ENCODE results near the gene PRKCE.

The PRKCE gene

DNA sequence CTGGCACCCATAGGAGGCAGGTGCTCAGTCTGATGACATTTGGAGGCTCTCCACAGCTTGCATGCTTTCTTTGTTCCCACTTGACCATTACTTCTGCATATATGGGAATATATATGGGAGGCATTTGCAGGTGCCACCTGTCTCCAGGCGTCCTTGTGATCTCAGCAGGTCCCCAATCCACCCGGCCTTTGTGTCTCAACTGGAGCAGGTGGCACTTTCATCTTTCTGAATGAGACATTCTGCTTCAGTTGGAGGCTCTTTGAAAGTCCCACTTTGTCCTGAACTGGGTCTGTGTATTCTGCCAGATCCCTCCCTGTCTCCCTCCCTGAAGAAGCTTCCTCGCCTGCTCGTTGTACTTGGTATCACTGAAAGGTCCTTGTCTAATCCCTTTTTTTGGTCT lies 327.6 kb downstream of the PRKCE start:
- no peak for DNase-seq

DNA sequence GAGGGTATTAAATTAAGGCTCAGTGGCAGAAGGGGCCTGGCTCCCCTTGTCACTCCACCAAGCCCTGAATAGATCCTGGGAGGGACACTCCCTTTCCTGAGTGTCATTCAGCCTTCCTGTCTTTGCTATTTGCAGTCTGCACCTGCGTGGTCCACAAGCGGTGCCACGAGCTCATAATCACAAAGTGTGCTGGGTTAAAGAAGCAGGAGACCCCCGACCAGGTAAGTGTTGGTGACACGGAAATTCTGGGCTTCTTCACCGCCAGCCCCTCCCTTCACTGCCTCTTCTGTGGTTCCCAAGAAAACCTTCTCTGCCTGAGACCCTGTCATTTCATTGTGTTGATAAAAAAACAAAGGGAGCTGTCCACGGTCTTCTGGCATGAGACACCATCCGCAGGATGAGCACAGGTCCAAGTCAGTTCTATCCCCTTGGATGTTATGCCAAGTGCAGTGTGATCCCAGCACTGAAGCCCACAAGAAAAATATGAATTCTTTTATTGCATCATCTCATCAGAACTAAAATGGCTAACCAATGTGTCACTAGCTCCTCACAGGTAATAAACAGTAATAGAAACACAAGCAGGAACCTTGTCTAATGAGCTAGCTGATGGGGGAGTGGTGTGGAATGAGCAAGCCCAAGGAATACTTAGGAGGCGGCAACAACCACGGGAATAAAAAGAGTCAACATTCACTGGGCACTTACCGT lies 328.8 kb downstream of the PRKCE start:
- DNase-seq, result no peak

DNA sequence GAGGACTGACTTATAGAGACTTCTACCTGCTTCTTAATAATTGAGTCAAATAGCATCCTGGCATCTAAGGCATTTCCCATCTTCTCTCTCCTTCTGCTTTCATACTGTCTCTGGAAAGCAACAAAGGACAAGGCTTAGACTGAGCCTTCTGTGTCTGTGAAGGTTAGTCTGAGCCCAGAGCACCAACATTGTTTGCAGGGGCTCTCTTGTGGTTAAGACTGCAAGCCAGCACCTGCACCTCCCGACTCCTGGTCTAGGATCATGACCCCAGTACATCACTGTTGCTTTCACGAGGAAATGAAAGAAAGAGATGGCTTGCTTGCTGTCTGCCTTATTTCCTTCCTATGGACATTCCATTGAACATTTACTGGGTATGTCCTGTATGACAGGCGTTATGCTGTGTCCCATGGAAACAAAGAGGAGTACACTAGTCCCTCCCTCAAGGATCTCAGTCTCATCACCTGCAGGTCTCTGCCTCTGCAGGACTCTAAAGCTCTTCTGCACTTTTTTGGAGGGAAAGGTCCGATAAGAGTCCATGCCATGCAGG lies 330.0 kb downstream of the PRKCE start:
- DNase-seq, result no peak

DNA sequence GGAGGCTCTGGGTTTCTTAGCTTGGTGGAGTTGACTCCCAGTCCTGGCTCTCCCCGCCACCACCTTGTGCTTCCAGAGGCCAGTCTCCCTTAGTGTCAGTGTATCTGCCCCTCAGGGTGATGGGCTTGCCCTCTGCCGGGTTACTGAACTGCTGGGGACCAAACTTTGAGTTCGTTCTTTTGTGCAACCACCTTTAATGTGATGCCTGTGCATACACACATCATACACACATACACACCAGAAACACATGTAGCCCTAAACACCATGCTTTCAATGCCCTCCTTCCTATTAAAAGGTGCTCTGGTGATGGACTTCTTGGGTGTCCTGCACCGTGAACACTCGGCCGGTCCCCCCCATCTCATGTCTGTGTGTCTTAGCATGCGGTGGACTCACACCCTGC lies 330.6 kb downstream of the PRKCE start:
- no peak for DNase-seq

DNA sequence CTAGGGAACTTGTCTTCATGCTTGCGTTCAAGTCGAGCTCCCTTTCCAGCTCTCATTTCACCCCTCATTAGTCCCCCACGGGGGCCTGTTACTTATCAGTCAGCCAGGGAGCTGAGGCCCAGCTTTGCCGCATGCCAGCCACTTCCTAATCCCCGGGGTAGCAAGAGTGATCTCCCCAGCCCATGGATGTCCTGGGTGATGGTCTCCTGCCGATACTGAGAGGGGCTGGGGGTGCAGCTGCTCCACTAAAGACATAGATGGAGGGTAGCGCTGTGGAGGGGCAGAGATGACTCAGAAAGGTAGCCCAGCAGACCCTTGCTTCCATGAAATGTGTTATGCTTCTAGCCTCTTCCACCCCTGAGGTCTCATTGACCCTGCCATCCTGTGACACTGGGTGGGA lies 331.7 kb downstream of the PRKCE start:
- no peak for DNase-seq

DNA sequence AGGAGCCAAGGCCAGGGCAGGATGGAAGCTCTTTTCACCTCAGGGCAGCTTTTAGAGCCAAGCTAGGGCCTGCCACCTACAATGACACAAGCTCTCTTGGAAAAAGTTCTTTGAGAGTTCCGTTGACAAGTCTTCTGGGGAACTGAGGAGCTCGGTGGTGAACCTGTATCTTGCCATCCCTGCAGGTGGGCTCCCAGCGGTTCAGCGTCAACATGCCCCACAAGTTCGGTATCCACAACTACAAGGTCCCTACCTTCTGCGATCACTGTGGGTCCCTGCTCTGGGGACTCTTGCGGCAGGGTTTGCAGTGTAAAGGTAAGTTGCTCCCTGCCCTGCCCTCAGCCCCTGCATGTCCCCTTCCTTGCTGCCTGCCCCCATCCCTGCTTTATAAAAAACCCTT lies 332.9 kb downstream of the PRKCE start:
- DNase-seq, result no peak

DNA sequence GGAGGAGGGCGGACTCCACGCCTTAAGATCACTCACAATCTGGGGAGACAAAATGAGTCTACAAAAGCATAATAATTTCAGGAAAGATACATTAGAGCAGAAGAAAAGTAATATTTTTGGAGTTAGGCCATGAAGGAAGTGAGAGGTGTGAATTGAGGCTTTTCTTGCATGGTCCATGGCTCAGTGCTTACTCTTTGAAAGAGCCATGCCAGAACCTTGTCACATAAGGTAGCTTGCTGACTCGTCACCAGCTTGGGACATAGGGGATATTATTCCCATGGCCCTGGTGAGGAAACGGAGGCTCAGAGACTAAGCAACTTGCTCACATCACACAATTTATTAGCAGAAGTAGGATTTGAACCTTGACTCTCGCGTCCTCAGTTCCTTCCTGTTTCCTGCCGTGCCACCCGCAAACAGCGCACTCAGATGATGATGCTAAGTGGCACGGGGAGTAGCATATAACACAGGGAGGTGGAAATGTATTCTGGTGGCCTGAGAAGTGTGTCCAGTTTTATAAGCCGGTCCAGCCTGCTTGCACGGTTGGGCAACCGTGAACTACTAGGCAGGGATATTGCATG lies 333.5 kb downstream of the PRKCE start:
- DNase-seq, result no peak

DNA sequence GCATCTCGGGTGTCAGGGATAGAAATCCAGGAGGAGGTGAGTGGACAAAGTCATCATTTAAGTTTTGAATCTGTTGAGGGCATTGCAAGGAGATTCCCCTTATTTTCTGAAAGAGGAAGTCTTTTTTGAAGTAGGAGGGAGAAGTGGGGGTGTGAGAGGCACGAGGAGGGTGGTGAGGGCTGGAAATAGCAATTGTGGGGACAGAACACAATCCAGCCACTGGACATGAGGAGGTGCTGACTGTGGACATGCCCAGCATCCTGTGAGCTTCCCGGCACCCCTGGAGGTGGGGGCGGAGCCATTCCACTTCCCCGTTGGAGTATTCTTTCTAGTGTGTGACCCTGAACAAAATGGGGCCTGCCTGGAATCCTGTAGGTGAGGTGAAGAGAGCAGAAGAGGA lies 335.0 kb downstream of the PRKCE start:
- no peak for DNase-seq

DNA sequence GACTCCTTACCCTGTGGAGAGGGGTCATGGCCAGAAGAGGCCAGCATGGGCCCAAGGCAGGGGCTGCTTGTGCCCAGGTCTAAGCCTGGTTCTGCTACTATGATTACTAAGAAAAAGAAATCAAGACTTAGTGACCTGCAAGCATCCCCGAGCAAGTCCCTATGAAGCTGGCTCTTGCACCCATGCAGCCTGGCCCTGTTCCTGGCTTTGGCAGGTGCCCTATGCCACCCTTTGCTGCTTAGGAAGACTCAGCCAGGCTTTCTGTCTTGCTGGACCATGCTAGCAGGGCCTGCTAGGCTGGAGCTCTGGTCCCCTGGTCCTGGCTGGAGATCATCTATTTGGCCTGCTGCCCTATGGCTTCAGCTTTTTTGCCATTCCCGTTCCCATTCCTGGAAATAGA lies 336.4 kb downstream of the PRKCE start:
- DNase-seq, result no peak

DNA sequence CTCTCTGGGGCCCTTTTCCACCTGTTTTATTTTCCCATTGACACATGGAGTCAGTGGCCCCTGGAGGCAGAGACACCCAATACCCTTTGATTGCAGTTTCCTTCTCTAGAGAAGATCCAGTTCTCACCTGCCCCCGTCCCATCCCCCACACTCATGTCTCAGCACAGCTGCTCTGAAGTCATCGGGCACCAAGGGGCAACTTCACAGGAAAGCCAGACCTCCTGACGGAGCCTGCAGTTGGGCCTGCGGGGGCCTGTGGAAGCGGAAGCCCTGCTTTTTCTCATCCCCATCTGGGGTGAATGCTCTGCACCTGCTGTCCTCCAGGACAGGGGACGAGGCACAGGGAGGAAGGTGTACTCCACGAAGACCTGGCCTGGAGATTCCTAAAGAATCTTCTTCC lies 337.4 kb downstream of the PRKCE start:
- no peak for DNase-seq

DNA sequence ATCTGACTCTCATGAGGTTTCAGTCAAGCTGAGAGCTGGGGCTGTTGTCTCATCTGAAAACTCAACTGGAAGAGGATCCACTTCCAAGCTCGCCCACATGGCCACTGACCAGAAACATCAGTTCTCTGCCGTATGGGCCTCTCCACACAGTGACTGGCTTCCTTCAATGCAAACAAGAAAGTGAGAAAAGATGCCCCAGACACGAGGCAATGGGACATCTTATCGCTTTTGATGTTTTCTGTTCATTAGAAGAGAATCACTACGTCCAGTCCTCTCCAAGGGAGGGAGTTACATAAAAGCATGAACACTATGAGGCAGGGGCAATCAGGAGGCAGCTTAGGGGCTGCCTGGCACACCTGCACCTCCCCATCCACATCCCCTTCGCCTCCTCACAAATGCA lies 338.7 kb downstream of the PRKCE start:
- no peak for DNase-seq

DNA sequence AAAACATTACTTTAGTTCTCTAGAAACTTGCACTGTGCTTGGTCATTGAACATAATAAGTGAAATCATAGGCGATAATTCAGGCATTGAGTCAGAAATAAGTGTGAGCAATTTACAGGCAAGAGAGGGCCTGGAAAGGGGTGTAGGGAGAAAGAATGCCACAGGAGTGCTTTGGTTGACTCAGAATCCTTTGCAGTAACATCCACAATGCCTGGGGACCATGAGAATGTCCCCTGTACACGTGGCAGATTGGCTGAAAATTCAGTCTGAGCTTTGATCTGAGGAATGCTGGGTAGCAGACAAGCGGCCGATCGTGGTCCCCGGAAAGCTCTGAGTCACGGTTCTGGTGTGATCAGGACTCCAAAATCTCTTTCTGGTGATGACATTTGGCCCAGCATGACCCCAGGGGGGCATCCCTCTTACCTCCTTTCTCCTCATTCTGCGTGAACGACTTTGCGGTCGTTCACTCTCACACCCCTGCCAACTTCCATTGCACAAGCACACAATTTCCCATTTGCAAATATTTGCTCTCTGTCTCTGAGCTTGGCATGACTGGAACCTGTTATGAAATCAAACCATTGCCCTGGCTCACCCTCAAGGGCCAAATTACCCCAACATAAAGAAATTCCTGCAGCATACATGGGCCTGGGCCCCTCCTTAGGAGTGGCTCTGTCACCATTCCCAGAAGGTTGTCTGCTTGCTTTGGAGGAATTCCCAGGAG lies 340.7 kb downstream of the PRKCE start:
- DNase-seq, result no peak

DNA sequence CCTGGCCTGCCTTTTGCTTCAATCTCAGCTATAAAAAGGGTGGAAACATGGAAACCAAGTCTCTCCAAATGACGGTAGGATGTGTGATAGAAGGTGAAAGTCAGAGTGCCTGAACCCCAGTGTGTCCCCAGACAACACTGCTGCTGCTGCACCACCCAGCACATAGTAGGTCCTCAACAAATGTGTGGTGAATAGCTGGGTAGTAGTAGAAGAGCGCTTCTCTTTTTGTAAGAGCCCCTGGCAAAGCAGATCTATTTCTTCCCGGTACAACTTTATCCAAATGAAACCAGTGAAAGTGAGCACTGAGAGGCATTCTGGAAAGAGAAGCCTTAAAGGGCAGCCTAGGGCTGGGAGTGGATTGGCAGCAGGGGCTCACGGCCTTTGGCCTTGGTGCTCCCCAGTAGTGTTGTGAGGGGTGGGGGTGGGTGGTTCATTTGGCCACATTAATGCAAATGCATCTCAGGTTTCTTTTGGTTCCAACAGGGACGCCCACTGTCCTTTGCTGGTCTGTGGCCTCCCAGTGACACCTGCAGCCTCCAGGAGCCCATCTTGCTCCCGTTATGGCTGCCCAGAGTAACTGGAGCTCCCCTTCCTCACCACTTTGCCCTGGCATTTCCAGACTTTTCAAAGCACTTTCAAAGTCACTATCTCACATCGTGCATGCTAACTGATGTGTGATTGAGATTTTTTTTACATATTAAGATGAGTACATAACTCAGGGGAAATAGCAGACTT lies 341.4 kb downstream of the PRKCE start:
- DNase-seq, result no peak

DNA sequence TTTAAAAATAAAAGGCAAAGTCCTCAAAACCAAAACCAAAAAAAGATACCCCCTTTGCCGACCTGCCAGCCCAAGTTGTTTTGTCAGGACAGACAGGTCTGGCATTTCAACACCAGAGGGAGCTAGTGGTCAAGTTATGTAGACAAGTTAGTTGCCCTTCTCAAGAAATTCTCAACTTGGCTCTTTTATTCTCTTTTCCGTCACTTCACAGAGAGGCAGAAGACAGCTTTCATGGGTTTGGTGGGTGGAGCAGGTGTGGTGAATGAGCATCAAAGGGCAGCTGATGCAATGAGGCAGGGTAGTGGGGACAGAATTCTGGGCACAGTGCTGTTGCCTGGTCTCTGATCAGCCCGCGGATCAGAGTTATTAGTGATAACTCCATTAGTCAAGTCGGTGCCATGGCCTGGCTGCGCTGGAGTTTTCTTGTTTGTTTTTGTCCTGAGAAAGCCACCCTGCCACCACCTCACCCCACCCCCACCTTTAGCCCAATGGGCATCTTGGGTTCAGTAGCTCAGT lies 342.1 kb downstream of the PRKCE start:
- DNase-seq, result peak; percentile 49

DNA sequence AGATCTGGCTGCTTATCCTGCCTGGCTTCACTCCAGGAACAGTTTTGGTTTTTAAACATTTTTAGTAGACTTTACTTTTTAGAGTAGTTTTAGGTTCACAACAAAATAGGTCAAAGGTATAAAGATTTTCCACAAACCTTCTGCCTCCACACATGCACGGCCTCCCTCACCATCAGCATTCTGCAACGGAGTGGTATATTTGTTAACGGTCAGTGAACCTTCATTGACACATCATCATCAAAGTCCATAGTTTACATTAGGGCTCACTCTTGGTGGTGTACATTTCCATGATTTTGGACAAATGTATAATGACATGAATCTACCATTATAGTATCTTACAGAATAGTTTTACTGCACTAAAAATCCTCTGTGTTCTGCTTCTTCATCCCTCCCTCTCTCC lies 342.6 kb downstream of the PRKCE start:
- DNase-seq, result no peak

DNA sequence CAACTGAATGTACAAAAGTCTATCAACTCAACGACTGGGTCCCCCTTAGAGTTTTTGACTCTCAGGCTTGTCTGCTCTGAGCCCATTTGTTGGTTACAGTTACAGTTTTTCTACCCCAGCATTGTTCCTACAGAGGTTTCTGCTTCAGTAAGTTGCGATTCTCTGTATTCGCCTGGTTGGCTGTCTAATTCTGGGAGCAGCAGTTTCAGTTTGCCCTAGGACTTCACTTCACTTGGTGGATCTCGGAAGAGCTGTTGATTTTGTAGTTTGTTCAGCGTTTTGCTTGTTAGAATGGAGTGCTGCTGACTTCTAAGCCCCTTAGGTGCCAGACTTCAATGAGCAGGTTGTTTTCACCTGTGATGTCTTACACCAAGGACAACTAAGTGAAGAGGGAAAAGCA lies 349.2 kb downstream of the PRKCE start:
- DNase-seq, result no peak

DNA sequence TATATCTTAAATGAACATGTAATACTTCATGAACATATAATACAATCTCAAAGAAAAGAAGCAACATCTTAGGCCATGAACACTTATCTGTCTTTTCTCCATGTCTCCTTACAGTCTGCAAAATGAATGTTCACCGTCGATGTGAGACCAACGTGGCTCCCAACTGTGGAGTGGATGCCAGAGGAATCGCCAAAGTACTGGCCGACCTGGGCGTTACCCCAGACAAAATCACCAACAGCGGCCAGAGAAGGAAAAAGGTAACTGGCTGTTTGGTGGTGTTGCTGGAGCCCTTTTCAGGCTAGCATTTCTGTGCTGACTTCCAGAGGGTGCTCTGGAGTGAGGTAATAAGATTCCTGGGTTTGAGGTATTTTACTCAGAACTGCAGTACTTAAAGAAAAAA lies 349.8 kb downstream of the PRKCE start:
- DNase-seq, result no peak

DNA sequence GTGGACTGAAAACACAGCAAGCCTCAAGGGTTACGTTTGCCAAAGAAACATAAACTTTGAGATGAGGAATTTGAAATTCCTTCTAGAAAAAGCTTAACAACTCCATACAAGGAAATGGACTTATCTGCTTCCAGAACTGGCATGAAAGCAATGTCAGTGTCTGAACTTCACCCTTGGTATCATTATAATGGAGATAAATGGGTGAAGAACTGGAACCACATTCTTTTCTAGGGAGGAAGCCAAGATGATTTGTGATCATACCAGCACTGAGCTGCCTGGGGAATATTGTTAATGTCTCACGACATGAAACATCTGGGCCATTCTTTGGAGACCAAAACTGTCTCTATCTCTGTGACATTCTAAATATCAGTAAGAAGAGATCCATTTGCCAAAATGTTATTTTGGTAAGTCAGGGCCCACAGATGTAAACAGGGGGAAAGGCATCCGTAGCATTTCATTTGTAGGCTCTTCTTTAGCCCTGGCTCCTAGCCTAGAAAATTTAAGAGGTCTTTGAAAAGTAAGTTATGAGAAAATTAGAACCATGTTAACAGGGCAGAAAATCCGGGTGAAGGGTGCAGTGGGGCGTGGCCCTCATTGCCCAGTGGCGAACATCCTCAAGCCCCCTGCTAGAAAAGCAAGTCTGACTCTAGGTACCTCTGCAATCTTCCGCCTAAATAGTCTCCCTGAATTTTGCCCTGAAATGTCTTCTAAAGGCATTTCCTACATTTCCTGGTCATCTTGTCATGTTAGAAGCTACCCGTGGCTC lies 350.4 kb downstream of the PRKCE start:
- DNase-seq, result no peak

DNA sequence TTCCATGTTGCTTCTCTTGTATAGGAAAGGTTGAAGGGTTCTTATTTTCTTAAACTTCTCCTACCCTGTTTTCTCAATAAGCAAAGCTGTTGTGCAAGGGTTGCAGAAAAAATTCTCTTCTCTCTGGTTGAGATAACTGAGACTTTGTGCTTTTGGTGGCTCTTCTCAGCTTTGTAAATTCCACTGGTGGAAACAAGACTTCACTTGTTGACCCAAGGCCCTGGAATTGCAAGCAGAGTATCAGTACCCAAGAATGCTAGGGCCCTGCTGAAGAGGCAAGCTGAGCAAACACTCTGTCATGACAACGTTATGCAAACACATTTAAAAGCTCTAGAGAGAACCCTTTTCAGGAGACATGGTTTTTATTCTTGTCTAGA lies 351.0 kb downstream of the PRKCE start:
- no peak for DNase-seq

DNA sequence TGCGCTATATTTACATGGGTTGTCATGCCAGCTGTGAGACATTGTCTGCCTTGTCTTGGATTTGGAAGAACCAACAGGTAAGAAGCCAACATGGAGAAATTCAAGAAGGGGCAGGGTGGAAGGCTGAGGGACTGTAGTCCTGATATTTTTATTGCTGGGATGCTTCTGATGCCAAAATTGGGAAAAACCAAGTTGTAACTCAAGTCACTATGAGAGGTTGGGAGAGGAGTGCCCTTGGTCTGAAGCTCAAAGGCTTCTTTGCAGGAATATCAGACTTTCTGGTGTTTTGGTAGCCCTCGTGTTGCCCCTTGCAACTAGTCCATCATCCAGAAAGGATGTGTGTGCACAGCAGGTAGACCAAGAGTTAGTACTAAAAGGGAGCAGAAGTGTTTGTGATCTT lies 351.5 kb downstream of the PRKCE start:
- no peak for DNase-seq

DNA sequence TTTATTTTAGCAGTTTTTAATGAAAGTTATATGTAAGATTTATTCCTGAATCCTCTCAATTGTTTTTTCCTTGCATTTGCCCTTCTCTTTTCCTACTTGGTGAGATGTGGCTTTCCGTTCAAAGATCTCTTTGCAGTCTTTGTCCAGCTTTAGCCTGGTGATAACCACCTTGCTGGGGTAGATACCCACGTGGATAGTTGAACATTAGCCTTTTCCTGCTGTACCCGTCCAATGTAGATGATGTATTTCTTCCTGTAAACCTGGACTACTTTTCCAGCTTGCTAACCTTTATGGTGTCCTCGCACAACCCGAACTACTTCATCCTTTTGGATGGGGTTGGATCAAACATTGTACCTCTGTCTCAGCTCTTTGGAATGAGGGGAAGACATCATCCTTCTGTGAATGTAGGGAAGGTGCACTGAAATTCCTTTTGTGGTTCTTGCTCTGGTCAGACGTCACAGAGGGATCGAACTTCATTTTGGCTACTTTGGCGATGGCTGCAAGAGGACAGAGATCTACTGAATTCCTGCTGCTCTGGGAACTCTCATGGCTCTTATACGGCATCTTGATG lies 352.5 kb downstream of the PRKCE start:
- DNase-seq, result no peak

DNA sequence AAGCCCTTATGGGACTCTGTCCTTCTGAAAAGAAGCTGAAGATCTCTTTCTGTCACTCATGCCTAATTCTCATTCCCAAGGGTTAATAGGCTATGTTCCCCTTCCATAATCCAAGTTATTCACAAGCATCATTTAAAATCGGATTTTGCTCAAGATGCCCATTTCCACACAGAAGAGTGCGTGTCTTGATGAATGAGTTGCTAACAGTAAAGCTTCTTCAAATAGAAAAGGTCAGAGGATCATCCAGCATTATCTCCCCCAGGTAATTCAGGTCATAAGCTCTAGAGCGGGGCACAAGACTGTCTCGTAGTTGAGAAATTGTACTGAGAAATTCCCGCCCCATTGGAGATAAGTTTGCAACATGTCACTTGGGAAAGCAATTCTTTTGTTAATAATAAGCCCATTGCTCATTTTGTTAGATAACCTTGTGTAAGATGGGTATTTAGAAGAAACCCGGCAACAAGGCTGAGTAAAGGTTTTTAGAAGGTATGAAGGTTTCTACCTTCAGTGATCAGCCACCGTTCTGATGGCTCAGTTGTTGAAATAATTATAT lies 355.1 kb downstream of the PRKCE start:
- no peak for DNase-seq
